ENCODE results near the gene ZBTB7B.
"Not testable (repeated sequence)": the region's sequence is repeated elsewhere in the genome, so short reads cannot be mapped to it uniquely, and the experiment has no call there.

ZBTB7B gene

GRCh38 chr1:154995301-154995983 lies 7.2 kb upstream of the ZBTB7B start:
- H3K4me3 ChIP-seq (ENCODE audit: low read length); H3K27ac ChIP-seq (ENCODE audit: low read length): not testable (repeated sequence)

GRCh38 chr1:154996966-154997701 lies 5.5 kb upstream of the ZBTB7B start:
- H3K27ac ChIP-seq (ENCODE audit: low read length), result no peak overlapping the region

More at GRCh38 chr1:154995301-154995983, 7.2 kb upstream of the ZBTB7B start:
- H3K36me3 ChIP-seq (replicated peaks; ENCODE audit: low read depth, low read length); H3K9ac ChIP-seq (ENCODE audit: low read length); H3K27me3 ChIP-seq (ENCODE audit: low read depth, low read length); H3K79me2 ChIP-seq (ENCODE audit: low read length); H3K4me2 ChIP-seq (ENCODE audit: low read length); H3K9me3 ChIP-seq (ENCODE audit: insufficient read depth, low read length); H4K20me1 ChIP-seq (ENCODE audit: insufficient read depth, low read length); H2AFZ ChIP-seq (ENCODE audit: low read depth, low read length): not testable (repeated sequence)
- peak; percentile 34 for TF ChIP-seq CTCF (IDR thresholded peaks at IDR 0.05; ENCODE audit: low read depth, low read length)
- H3K4me1 ChIP-seq (ENCODE audit: low read length), result peaks cover 28% of the 10 kb centered on the region

GRCh38 chr1:154998201-154998780 lies 4.3 kb upstream of the ZBTB7B start:
- H3K27ac ChIP-seq (ENCODE audit: low read length), result peak overlapping the region; percentile 95
- H3K4me3 ChIP-seq (ENCODE audit: low read length), result peak overlapping the region; percentile 84
- peak overlapping the region; percentile 89; the same call in 1 of the 2 replicates for H3K9ac ChIP-seq (ENCODE audit: low read length)
- H3K27me3 ChIP-seq (ENCODE audit: low read depth, low read length), result no peaks in the 10 kb centered on the region
- no peaks in the 10 kb centered on the region for H4K20me1 ChIP-seq (ENCODE audit: insufficient read depth, low read length)
- TF ChIP-seq EZH2phosphoT487 (IDR thresholded peaks at IDR 0.05; ENCODE audit: low read depth) (no peak), CTCF (IDR thresholded peaks at IDR 0.05; ENCODE audit: low read depth, low read length) (peak; percentile 54)
- no peak overlapping the region for H2AFZ ChIP-seq (ENCODE audit: low read depth, low read length)
- peaks cover 28% of the 10 kb centered on the region for H3K4me1 ChIP-seq (ENCODE audit: low read length)
- H3K9me3 ChIP-seq (ENCODE audit: insufficient read depth, low read length), result no peaks in the 10 kb centered on the region
- H3K79me2 ChIP-seq (ENCODE audit: low read length), result peaks cover 7% of the 10 kb centered on the region
- no peaks in the 10 kb centered on the region for H3K36me3 ChIP-seq (replicated peaks; ENCODE audit: low read depth, low read length)
- H3K4me2 ChIP-seq (ENCODE audit: low read length), result peak overlapping the region; percentile 82

More at GRCh38 chr1:154996966-154997701, 5.5 kb upstream of the ZBTB7B start:
- Histone ChIP-seq H3K4me3 (ENCODE audit: low read length) (no peak overlapping the region), H3K4me1 (ENCODE audit: low read length) (peaks cover 28% of the 10 kb centered on the region), H3K9ac (ENCODE audit: low read length) (no peak overlapping the region), H3K9me3 (ENCODE audit: insufficient read depth, low read length) (no peaks in the 10 kb centered on the region), H3K27me3 (ENCODE audit: low read depth, low read length) (no peaks in the 10 kb centered on the region), H2AFZ (ENCODE audit: low read depth, low read length) (no peak overlapping the region), H3K36me3 (replicated peaks; ENCODE audit: low read depth, low read length) (no peaks in the 10 kb centered on the region), H3K79me2 (ENCODE audit: low read length) (no peaks in the 10 kb centered on the region), H3K4me2 (ENCODE audit: low read length) (peak overlapping the region; percentile 13), H4K20me1 (ENCODE audit: insufficient read depth, low read length) (no peaks in the 10 kb centered on the region)
- no peak for TF ChIP-seq CTCF (IDR thresholded peaks at IDR 0.05; ENCODE audit: low read depth, low read length)
- no peak for TF ChIP-seq EZH2phosphoT487 (IDR thresholded peaks at IDR 0.05; ENCODE audit: low read depth)
